ENCODE measurements around the gene GRM3.

The GRM3 gene

GRCh38 chr7:86790383-86790782, 146.7 kb downstream of the GRM3 start:
- no peak for DNase-seq
- TF ChIP-seq, protein P1, sequence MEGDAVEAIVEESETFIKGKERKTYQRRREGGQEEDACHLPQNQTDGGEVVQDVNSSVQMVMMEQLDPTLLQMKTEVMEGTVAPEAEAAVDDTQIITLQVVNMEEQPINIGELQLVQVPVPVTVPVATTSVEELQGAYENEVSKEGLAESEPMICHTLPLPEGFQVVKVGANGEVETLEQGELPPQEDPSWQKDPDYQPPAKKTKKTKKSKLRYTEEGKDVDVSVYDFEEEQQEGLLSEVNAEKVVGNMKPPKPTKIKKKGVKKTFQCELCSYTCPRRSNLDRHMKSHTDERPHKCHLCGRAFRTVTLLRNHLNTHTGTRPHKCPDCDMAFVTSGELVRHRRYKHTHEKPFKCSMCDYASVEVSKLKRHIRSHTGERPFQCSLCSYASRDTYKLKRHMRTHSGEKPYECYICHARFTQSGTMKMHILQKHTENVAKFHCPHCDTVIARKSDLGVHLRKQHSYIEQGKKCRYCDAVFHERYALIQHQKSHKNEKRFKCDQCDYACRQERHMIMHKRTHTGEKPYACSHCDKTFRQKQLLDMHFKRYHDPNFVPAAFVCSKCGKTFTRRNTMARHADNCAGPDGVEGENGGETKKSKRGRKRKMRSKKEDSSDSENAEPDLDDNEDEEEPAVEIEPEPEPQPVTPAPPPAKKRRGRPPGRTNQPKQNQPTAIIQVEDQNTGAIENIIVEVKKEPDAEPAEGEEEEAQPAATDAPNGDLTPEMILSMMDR (IDR thresholded peaks at IDR 0.05; ENCODE audit: low read depth, low read length, missing control alignments), result no peak
- Histone ChIP-seq H3K27ac (no peak overlapping the region), H3K27me3 (replicated peaks) (no peaks in the 10 kb centered on the region), H3K4me3 (ENCODE audit: low read depth, low read length) (no peak overlapping the region), H3K36me3 (replicated peaks) (no peaks in the 10 kb centered on the region)
- in situ Hi-C loops (cut with HindIII; ENCODE audit: low pct_ligation_motif_present, low sequenced_read_pairs), result no loop called here

GRCh38 chr7:86792260-86792659, 148.6 kb downstream of the GRM3 start:
- H3K27me3 ChIP-seq (replicated peaks), result no peaks in the 10 kb centered on the region
- H3K27ac ChIP-seq, result no peak overlapping the region
- TF ChIP-seq, protein P1 (IDR thresholded peaks at IDR 0.05; ENCODE audit: low read depth, low read length, missing control alignments), result no peak
- H3K36me3 ChIP-seq (replicated peaks), result no peaks in the 10 kb centered on the region
- in situ Hi-C loops (cut with HindIII; ENCODE audit: low pct_ligation_motif_present, low sequenced_read_pairs), result no loop called here
- H3K4me3 ChIP-seq (ENCODE audit: low read depth, low read length), result no peak overlapping the region
- DNase-seq, result no peak

DNA sequence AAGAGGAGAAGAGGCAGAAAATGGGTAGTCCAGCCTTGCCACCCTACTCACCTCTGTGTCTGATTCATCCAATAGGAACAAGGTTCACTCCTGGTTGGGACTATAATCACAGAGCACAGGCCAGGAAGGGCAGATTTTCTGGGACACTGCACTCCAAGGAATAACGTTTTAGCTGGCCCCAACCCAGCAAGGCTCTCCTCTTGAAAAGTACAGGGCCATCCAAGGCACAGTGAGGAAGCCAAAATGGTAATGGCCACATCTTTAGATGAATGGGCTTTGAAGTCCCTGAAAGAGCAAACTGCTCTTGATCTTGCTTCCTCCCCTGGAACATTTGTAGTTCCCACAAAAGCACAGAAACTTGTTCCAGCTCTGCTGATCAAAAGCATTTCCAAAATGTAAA, 149.4 kb downstream of the GRM3 start:
- DNase-seq, result no peak
- TF ChIP-seq, protein P1 (IDR thresholded peaks at IDR 0.05; ENCODE audit: low read depth, low read length, missing control alignments), result no peak
- Histone ChIP-seq H3K4me3 (ENCODE audit: low read depth, low read length) (no peak overlapping the region), H3K36me3 (replicated peaks) (no peaks in the 10 kb centered on the region), H3K27ac (no peak overlapping the region), H3K27me3 (replicated peaks) (no peaks in the 10 kb centered on the region)
- in situ Hi-C loops (cut with HindIII; ENCODE audit: low pct_ligation_motif_present, low sequenced_read_pairs), result no loop called here

- in situ Hi-C loops (cut with HindIII; ENCODE audit: low pct_ligation_motif_present, low sequenced_read_pairs), result no loop called here
- Histone ChIP-seq H3K4me3 (ENCODE audit: low read depth, low read length) (no peak overlapping the region), H3K27me3 (replicated peaks) (no peaks in the 10 kb centered on the region), H3K36me3 (replicated peaks) (no peaks in the 10 kb centered on the region), H3K27ac (no peak overlapping the region)
- DNase-seq, result no peak
- TF ChIP-seq, protein P1 (IDR thresholded peaks at IDR 0.05; ENCODE audit: low read depth, low read length, missing control alignments), result peak; percentile 28
Measured at GRCh38 chr7:86814661-86815379, 171.1 kb downstream of the GRM3 start.

DNA sequence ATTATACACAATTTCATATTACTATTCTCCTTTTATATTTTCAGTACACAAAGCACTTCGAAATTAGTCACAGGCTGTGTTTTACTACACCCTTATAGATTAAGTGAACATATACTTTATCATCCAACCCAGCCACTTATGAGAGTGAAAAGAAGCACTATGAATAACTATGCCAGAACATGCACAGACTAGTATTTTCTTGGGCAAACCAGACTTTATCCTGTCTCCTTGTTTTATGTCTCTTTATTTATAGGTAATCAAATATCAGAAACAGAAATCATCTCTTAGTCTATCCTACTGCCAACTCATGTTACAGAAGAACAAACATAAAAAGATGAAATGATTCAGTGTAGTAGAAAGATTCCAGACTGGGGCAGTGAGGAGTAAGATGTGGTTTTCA, 171.8 kb downstream of the GRM3 start:
- TF ChIP-seq, protein P1 (IDR thresholded peaks at IDR 0.05; ENCODE audit: low read depth, low read length, missing control alignments), result no peak
- DNase-seq, result no peak
- no peak overlapping the region for H3K27ac ChIP-seq
- H3K4me3 ChIP-seq (ENCODE audit: low read depth, low read length), result no peak overlapping the region
- in situ Hi-C loops (cut with HindIII; ENCODE audit: low pct_ligation_motif_present, low sequenced_read_pairs), result no loop called here
- H3K36me3 ChIP-seq (replicated peaks), result no peaks in the 10 kb centered on the region
- no peaks in the 10 kb centered on the region for H3K27me3 ChIP-seq (replicated peaks)

DNA sequence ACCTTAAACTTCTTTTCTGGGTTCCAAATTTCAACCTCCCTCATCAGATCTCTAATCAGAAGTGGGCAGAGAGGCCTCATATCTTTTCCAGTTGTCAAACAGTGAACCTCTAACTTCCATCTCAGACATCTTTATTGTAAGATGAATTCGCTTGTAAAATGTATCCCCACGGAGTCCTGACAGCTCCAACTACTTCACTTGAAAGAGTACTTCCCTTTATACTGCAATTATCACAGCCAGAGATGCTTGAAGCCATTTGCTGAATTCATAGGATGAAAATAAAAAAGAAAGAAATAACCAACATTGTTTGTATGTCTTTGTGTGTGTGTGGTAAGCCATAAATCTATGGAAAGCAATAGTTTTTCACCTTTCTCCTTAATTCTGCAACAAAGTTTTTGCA, 175.2 kb downstream of the GRM3 start:
- no peak for DNase-seq
- Histone ChIP-seq H3K27me3 (replicated peaks) (no peaks in the 10 kb centered on the region), H3K27ac (no peak overlapping the region), H3K36me3 (replicated peaks) (no peaks in the 10 kb centered on the region), H3K4me3 (ENCODE audit: low read depth, low read length) (no peak overlapping the region)
- TF ChIP-seq, protein P1 (IDR thresholded peaks at IDR 0.05; ENCODE audit: low read depth, low read length, missing control alignments), result no peak
- in situ Hi-C loops (cut with HindIII; ENCODE audit: low pct_ligation_motif_present, low sequenced_read_pairs), result no loop called here

Measured in brain microvascular endothelial cell (primary cell).